ENCODE data around the gene REL.

Gene REL

DNA sequence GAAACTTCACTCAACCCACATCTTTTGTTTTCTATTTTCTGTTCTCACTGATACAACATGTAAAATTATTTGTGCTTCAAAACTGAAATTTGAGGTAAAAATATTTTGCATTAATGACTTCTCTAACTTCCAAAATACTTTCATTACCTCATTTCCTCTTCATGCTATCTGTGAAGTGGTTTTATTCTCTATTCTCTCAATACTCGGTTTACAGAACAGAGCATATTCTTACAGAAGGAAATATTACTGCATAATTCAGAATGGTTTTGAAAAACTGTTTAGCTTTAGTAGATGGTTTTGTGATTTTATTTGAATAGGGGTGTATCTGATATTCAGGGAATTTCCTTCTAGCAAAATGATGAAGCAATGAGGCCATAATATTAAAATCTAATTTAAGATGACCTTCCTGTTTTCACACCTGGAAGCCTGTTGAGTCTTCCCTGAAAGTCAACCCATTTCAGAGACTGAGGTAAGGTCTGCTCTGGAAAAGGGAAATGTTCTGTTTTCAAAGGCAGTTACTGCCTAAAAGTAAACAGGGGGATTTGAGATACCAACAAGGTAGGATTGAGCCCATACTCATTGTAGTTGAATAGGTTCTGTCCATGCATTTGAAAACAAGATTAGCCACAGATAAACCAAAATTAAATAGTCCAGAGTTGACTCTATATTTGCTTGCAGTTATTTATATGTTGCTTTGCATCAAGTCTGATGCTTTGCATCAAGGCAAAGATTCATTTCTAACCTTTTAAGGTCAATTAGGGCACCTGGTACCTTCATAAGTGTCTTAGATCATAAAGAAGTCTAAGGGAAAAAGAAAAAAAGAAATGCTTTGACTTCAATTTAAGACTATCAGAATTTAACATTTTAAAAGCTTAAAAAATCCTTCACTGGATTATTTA is 85.4 kb downstream of the REL start:
- no peak for DNase-seq

DNA sequence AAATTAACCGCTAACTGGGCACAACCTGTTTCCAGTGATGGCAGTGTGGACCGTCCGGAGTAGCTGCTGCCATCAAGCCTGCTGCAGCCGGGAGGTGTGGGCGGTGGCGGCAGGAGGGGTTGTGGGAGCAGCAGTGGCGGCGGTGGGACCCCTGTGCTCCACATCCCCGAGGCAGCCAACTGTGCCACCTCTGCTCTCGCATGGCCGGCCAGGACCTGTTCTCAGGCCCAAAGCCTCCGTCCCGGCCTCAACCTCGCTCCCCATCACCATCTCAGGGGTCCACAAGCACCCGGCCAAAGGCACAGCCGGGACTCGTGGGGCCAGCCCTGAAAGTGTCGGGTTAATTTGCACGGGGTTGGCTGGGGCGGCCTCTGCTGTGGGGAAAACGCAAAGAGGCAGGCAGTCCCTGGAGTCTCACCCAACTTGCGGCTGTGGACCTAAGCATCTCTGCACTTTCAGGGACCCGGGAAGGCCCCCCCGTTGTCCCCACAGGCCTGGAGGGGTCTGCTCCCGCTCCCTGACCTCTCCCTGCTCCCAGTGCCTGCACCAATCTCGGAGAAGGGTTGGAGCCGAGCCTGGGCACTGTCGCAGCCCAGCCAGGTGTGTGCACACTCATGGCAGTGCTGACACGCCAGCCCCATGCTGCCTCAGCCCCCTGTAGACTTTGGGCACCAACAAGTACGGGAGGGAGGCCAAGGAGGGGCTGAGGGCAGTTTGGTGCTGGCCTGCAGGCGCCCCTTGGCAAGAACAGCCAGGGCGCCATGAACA is 91.7 kb downstream of the REL start:
- DNase-seq, result no peak

DNA sequence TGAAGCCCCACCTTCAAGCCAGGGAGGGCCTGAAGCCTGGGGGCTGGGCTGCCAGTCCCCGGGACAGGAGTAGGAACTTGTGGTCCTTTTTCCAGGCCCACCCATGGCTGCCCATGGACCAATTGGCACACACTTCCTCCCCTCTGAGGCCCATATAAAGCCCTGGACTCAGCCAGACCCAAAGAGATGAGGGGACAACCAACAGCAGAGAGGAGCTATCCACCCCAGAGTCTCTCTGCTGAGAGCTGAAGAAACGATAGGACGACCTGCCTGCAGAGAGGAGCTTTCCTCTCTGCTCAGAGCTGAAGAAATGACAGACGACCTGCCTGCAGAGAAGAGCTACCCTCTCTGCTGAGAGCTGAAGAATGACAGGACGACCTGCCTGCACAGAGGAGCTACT is 92.3 kb downstream of the REL start:
- no peak for DNase-seq

DNA sequence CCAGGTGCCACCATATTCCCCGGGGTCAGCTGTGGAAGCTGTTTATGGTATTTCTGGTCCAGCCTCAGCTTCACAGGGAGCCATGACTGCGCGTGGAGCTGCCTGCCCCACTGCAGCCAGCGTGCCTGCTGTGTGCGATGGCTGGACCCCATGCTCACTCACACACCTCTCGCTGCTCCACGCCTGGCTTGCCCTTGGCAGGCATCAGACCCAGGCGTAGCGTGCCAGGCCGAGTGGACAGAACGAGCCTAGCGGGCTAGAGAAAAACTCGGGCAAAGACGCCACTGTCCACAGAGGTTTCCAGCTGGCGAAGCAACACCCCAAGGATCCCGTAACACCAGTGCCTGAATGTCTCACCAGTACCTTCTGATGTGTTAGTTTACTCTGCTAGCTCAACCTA is 93.3 kb downstream of the REL start:
- DNase-seq, result no peak

Measured in SW 1271 (cell line).